IPS-20b (cell line): ENCODE results near the gene KIRREL3.

Source experiments
- H3K27ac ChIP-seq: one replicate; pipeline ENCODE4 v1.5.1; 2013; ENCODE audit warnings: low read length
- H3K27me3 ChIP-seq: 2 replicates; pipeline ENCODE4 v1.6.1; 2013; ENCODE audit warnings: mild to moderate bottlenecking, low read length, inconsistent platforms; ENCODE audit not compliant: insufficient read depth
- H3K36me3 ChIP-seq: 2 replicates; pipeline ENCODE4 v1.6.1; 2013; ENCODE audit warnings: low read depth, mild to moderate bottlenecking, inconsistent platforms, low read length, moderate library complexity; ENCODE audit not compliant: insufficient read depth
- H3K4me1 ChIP-seq: 2 replicates; pipeline ENCODE4 v1.6.1; 2013; ENCODE audit warnings: mild to moderate bottlenecking, control low read depth, inconsistent platforms, low read length, moderate library complexity; ENCODE audit not compliant: insufficient read depth
- H3K4me3 ChIP-seq: 2 replicates; pipeline ENCODE4 v1.5.1; 2013; ENCODE audit warnings: mild to moderate bottlenecking, low read length, inconsistent platforms
- H3K9ac ChIP-seq: 2 replicates; pipeline ENCODE4 v1.6.1; 2013; ENCODE audit warnings: low read depth, mild to moderate bottlenecking, inconsistent platforms, low read length, moderate library complexity
- H3K9me3 ChIP-seq: 2 replicates; pipeline ENCODE4 v1.6.1; 2013; ENCODE audit warnings: mild to moderate bottlenecking, low read depth, low read length, inconsistent platforms; ENCODE audit not compliant: insufficient read depth

The KIRREL3 gene

DNA sequence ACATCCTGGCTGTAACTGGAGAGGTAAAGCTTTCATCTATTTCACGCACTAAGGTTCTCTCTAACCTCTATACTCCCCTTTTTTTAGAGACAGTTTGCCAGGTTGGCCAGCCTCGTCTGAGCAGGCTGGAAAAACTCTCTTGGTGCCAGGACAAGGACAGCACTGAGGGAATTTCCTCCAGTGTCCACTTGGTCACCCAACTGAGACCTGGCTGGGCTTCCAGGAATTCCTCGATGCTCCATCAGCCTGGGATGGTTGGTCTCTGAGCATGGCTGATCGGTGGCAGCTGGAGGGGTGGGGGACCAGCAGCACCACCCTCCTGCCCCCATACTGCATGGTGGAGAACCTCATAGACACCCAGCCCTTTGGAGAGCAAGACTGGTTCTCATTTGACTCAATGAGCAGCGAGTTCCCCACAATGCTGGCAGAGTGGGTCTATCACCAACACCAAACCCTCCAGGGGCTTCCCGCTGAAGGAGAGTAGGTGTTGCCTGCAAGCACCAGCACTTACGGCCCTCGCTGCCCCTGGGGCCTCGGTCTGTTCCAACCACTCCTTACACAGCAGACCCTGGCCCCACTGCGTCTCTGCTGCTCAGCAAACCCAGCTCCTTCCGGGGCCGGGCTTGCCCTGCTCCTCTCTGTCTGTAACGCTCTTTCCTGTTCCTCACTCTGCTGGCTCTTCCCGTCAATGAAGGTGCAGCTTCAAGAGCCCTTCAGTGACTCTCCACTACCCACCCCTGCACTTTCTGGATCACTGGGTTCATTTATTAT, 522.9 kb downstream of the KIRREL3 start:
- Histone ChIP-seq H3K4me3 (no peak overlapping the region), H3K27me3 (no peaks in the 10 kb centered on the region), H3K36me3 (no peaks in the 10 kb centered on the region), H3K4me1 (peaks cover 4% of the 10 kb centered on the region; the same call in 1 of the 2 replicates), H3K9me3 (no peaks in the 10 kb centered on the region), H3K9ac (no peak overlapping the region), H3K27ac (no peak overlapping the region)

DNA sequence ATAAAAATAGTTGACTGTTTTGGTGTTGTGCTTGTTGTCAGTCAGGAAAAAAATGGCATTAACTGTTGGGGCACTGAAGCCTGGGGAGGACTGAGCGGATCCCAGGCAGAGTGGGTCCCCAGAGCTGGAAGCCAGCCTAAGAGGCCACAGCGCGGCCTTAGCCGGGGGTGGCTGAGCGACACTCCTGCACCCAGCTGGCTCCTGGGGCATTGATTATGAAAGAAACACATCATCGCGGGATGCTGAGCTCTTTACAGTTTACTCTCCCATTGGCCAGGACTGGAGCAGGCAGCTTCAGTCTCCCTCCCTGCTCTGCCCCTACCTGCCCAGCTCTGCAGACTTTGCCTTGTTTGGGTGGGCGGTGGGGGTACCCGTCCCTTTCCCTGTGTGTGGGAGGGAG, 523.6 kb downstream of the KIRREL3 start:
- Histone ChIP-seq H3K4me1 (peaks cover 4% of the 10 kb centered on the region; the same call in 1 of the 2 replicates), H3K27ac (no peak overlapping the region), H3K9me3 (no peaks in the 10 kb centered on the region), H3K4me3 (no peak overlapping the region), H3K36me3 (no peaks in the 10 kb centered on the region), H3K27me3 (no peaks in the 10 kb centered on the region), H3K9ac (no peak overlapping the region)

DNA sequence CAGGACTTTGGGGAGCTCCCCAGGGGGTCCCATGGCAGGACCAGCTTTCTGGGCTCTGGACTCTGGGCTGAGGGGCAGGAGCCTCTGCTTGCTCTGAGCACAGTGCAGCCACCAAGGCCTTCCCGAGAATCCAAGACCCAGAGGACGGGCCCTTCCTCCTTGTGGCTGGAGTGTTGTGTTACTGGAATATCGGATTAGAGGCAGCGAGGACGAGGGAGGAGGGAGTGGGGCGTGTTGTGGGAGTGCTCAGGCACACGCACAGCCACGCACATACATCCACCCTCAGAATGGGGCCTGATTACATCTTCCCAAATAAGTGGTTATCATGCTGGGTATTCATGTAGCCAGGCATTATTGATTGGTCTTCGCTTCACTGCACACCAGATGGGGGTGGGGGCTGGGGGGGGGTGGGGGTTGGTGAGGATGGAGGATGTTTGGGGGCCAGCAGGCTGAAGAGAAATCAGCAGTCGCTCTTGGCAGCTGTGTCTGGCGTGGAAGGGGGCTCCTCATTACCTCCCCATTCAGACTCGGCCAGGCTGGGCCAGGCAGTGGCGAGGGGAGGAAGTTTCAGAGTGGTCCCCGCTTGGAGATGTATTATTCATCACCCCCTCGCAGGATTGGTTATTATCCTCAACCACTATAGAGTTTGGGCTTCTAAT, 524.2 kb downstream of the KIRREL3 start:
- Histone ChIP-seq H3K36me3 (no peaks in the 10 kb centered on the region), H3K9ac (no peak overlapping the region), H3K4me3 (no peak overlapping the region), H3K9me3 (no peaks in the 10 kb centered on the region), H3K27ac (no peak overlapping the region), H3K4me1 (peaks cover 4% of the 10 kb centered on the region; the same call in 1 of the 2 replicates), H3K27me3 (no peaks in the 10 kb centered on the region)

DNA sequence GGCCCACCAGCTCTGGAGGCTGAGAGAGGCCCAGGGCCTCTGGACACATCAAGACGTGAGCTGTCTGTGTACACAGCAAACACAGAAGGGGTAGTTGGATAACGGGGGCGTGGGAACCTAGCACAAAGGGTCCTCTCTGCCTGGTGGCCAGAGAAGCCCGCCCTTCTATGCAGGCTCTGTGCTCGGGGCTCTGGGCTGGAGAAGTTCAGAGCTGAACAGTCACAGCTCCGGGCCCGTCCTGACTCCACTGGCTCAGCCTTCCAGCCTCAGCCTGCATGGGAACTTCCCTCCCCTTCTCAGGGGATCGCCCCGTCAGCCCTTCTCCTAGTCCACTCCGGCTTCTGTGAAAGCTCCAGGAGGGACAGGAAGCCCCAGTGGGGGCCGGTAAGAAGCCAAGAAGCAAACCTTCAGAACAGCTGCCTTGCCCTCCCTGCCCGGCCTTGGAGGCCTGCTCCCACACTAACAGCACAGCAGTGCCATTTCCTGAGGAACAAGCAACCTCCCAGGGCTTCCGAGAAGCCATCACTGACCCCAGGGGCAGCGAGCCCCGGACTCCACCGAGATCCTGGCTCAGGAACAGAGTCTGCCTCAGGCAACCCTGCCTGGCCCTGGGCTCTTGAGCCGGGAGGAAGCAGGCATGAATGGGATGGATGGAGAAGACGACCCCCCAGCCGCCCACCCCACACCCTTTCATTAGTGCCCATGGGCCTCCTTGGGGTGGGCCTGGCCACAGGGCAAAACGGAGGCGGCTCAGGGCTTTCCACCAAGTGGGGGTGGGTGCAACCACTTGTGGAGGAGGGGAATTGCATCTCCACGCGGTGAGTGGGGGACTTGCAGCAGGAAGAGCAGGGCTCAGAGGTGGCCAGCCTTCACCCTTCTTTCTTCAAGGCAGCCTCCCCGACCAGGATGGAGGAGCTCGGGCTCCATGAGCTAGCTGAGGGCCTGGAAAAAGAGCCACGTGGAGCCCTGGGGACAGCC, 525.3 kb downstream of the KIRREL3 start:
- Histone ChIP-seq H3K27ac (no peak overlapping the region), H3K4me1 (peaks cover 1% of the 10 kb centered on the region; the same call in 1 of the 2 replicates), H3K9ac (no peak overlapping the region), H3K4me3 (no peak overlapping the region), H3K27me3 (no peaks in the 10 kb centered on the region), H3K36me3 (no peaks in the 10 kb centered on the region), H3K9me3 (no peaks in the 10 kb centered on the region)

DNA sequence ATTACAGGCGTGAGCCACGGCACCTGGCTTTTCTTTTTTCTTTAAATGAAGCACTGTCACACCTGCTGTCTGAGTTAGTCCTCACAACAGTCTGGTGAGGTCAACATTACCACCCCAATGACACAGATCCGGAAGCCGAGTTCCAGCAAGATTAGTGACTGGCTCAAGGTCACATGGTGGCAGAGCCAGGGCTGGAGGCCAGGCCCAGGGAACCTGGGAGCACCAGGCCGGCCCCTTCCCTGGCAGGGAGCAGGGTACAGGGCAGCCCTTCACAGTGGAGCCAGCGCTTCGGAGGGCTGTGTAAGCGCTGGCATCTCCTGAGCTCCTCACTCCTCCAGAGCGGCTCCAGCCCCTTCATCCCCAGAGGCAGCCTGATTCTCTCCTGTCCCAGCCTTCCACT, 526.4 kb downstream of the KIRREL3 start:
- no peaks in the 10 kb centered on the region for H3K36me3 ChIP-seq
- no peak overlapping the region for H3K9ac ChIP-seq
- no peaks in the 10 kb centered on the region for H3K27me3 ChIP-seq
- no peaks in the 10 kb centered on the region for H3K9me3 ChIP-seq
- H3K27ac ChIP-seq: no peak overlapping the region
- H3K4me3 ChIP-seq: no peak overlapping the region
- no peaks in the 10 kb centered on the region for H3K4me1 ChIP-seq

DNA sequence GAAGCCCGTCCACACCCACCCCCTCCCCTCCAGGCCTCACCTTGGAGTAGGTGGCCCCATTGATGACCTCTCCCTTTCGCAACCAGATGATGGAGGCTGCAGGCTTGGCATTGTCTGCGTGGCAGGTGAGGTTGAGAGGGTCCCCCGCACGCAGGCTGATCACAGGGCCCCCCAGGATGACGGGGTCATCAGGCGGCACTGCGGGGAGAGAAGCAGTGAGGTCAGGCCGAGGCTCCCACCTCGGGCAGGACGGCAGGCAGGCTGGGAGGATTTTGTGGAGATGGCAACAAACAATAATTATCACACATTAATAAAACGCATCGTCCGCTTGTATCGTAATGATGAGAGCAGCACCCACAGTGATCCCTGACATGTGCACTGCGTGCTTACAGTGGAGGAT, 527.3 kb downstream of the KIRREL3 start:
- Histone ChIP-seq H3K36me3 (no peaks in the 10 kb centered on the region), H3K27ac (no peak overlapping the region), H3K4me1 (no peaks in the 10 kb centered on the region), H3K27me3 (no peaks in the 10 kb centered on the region), H3K9ac (no peak overlapping the region), H3K9me3 (no peaks in the 10 kb centered on the region), H3K4me3 (no peak overlapping the region)

DNA sequence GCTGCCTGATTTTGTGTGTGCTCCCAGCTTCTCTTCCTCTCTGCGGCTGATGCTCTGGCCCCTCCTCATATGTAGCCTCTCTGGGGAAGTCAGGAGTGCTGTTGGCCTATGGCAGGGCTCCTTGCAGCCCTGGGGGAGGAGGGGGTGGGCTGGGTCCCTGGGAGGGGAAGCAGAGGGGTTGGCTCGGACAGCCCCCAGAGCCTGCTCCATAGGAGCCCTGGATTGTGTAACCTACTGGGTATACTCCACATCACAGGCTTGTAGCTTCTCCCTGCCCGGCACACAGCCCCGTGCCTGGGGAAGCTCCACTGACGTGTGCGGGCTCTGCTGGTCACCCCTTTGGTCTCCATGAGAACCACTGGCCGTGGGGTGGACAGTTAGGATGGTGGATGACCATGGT, 531.3 kb downstream of the KIRREL3 start:
- peaks cover 3% of the 10 kb centered on the region for H3K4me1 ChIP-seq
- no peaks in the 10 kb centered on the region for H3K36me3 ChIP-seq

DNA sequence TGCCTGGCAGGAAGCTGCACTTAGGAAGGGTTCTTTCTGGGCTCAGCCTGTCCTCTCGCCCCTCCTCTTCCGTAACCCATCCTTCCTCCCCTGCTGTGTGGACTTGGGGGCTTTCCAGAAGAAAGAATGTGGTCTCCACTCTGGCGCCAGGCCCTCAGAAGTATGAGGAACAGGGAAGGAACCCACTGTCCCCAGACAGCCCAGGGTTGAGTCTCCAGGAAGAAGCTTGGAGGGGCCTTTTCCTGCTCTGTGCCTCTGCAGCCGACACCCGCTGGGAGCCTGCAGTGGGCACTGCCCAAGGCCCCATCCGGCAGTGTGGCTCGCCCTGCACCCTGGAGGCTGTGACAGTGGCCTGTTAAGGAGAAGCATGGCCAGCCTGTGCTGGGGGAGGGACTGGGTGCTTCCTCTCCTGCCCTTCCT, 532.5 kb downstream of the KIRREL3 start:
- Histone ChIP-seq H3K36me3 (no peaks in the 10 kb centered on the region), H3K27me3 (no peaks in the 10 kb centered on the region), H3K9me3 (no peaks in the 10 kb centered on the region), H3K9ac (no peak overlapping the region), H3K4me1 (peaks cover 3% of the 10 kb centered on the region), H3K27ac (no peak overlapping the region), H3K4me3 (no peak overlapping the region)

More for the DNA sequence above, 531.3 kb downstream of the KIRREL3 start:
- no peaks in the 10 kb centered on the region for H3K9me3 ChIP-seq
- no peak overlapping the region for H3K27ac ChIP-seq
- H3K4me3 ChIP-seq: no peak overlapping the region
- no peak overlapping the region for H3K9ac ChIP-seq
- no peaks in the 10 kb centered on the region for H3K27me3 ChIP-seq

DNA sequence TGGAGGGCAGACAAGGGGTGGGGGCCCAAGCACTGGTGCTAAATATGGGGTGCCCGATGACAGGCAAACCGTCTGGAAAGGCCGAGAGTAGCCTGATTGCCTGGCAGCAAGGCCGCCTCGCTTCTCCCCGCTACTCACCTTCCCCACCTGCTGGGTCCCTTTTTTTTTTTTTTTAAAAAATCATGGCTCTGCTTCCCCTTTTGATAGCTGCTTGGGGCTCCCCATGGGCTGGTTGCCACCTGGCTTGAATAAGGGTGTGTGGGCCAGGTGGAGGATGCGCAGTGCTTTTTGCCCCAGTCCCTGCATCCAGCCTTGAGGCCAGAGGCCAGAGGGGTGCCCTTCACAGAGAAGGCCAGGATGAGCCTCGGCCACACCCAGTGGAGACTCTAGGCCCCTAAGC, 533.1 kb downstream of the KIRREL3 start:
- H3K36me3 ChIP-seq: no peaks in the 10 kb centered on the region
- no peak overlapping the region for H3K9ac ChIP-seq
- H3K9me3 ChIP-seq: no peaks in the 10 kb centered on the region
- H3K4me1 ChIP-seq: peaks cover 3% of the 10 kb centered on the region
- H3K4me3 ChIP-seq: no peak overlapping the region
- no peaks in the 10 kb centered on the region for H3K27me3 ChIP-seq
- H3K27ac ChIP-seq: no peak overlapping the region

DNA sequence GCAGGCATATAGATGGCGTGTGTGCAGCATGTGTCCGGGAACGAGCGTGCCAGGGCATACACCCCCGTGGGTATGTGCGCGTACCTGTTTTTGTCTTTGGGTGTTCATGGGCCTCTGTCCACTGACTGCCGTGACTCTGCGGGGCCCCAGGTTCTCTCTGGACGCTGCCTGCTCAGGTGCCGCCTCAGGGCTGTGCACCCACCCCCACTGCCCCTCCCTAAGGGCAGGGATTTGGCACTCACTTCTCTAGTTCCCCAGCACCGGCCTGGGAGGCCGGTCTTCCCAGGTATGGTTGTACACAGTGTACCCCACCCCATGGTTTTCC, 533.6 kb downstream of the KIRREL3 start:
- Histone ChIP-seq H3K4me3 (no peak overlapping the region), H3K4me1 (peaks cover 3% of the 10 kb centered on the region), H3K27me3 (no peaks in the 10 kb centered on the region), H3K27ac (no peak overlapping the region), H3K9ac (no peak overlapping the region), H3K36me3 (no peaks in the 10 kb centered on the region), H3K9me3 (no peaks in the 10 kb centered on the region)

DNA sequence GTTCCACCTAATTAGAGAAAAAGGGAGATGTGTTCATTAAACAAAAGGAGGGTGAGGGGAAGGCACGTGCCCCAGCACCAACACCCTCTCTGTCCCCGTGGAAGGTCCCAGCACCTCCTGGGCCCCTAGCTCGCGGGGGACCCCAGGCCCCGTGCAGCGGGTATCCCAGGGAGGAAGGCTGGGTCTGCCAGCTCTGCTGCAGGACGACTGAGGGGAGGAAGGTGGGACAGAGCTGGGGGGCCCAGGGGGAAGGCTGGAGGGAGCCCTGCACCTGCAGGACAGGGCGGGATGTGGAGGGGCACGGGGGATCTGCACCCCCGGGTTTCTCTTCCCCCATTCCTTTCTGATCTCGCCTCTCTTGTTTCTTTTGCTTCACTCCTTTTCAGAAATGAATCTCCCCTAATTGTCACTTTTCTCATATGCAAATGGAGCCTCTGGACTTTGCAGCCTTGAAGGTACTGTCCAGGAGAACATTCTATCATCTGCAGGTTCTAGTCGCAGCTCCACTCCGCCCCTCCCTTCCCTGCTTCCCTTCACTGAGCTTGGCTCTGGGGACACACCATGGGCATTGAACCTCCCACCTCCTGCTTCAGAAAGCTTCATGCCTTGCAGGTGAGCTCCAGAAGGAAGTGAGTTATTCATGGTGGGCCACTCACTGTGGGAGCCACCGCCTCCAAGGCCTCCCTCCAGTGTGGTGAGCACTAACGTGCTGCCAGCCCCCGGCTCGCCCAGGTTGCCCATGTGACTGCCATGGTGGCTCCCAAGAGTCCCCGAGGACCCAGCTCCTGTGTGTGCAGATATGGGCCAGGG, 534.1 kb downstream of the KIRREL3 start:
- H3K27ac ChIP-seq: no peak overlapping the region
- H3K9me3 ChIP-seq: no peaks in the 10 kb centered on the region
- no peak overlapping the region for H3K9ac ChIP-seq
- H3K4me3 ChIP-seq: no peak overlapping the region
- H3K27me3 ChIP-seq: no peaks in the 10 kb centered on the region
- peaks cover 3% of the 10 kb centered on the region for H3K4me1 ChIP-seq
- H3K36me3 ChIP-seq: no peaks in the 10 kb centered on the region
